CD4-positive, alpha-beta T cell treated with Interleukin-10 for 1 hour (primary cell): ENCODE results near the gene ARHGEF16.

Source experiments
- DNase-seq: peaks from one replicate; pipeline ENCODE4 v3.0.0-alpha.2; 2020

Gene ARHGEF16

DNA sequence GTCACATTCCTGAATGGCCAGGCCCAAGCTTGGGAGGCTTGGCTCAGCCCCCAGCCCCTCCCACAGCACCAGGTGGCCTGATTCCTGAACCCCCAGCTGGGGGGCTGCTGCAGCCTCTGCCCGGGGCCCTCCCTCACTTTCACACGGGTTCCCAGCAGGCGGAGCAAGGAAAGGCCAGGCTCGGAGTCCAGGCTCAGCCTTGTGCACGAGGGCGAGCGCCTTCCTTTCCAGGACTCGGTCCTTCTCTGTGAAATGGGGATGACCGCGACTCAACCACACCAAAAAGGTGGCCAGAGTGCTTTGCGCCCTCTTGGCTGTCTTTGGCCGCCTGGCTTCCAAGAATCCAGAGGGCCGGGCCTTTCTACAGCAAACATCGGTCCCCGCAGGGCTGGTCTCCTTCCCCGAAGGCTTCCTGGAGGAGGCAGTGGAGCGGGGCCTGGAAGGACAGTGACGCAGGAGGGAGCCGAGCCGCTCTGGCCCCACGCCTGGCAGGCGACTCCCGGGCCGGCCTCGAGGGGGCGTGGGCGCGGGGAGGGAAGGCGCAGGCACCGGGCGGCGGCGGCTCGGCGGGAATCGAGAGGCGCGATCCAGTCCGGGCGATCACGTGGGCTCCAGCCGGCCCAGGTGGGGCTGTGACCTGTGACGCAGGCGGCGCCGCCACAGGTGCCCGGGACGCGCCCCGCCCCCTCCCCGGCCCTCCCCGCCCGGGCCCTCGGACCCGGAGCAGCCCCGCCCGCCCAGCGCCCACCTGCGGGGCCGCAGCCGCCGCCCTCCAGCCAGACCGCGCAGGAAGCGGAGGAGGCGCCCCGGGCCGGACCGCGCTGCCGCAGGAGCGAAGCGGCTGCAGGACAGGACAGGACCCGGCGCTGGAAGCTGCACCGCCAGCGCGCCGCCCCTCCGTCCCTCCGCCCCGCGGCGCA is at the start of gene ARHGEF16:
Gene ARHGEF16, plus strand, starts transcription at position 775 of the 920 bp plus-strand sequence. CDS start 8,420 bp downstream, outside the sequence.
- DNase-seq: peak; percentile 38

DNA sequence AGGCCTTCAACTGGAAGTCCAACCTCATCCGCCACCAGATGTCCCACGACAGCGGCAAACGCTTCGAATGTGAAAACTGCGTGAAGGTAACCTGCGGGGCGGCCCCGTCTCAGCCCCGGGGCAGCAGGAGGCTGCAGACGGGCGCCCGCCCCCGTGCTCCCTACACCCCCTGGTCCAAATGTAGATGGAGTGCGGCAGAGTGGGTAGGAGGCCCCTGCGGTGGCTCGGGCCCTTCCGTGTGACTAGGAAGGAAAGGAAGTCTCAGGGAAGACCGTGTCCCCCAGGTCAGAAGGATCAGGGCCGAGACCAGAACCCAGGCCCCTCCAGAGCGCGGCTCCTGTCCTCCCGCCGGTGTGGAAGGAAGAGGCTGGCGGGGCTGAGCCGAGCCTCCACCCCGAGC is 49.7 kb upstream of the ARHGEF16 start:
- no peak for DNase-seq

DNA sequence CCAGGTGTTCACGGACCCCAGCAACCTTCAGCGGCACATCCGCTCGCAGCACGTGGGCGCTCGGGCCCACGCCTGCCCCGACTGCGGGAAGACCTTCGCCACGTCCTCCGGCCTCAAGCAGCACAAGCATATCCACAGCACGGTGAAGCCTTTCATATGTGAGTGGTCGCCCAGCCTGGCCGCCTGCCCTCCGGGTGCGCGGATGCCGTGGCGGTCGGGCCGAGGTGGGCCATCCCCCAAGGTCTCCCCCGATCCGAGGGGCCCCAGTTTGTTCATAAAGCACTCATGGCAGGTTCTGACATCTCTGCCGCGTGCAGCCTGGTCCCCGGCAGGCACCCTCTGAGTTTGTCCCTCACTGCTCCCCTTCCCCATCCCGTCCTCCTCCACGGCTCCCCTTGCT is 49.0 kb upstream of the ARHGEF16 start:
- no peak for DNase-seq

DNA sequence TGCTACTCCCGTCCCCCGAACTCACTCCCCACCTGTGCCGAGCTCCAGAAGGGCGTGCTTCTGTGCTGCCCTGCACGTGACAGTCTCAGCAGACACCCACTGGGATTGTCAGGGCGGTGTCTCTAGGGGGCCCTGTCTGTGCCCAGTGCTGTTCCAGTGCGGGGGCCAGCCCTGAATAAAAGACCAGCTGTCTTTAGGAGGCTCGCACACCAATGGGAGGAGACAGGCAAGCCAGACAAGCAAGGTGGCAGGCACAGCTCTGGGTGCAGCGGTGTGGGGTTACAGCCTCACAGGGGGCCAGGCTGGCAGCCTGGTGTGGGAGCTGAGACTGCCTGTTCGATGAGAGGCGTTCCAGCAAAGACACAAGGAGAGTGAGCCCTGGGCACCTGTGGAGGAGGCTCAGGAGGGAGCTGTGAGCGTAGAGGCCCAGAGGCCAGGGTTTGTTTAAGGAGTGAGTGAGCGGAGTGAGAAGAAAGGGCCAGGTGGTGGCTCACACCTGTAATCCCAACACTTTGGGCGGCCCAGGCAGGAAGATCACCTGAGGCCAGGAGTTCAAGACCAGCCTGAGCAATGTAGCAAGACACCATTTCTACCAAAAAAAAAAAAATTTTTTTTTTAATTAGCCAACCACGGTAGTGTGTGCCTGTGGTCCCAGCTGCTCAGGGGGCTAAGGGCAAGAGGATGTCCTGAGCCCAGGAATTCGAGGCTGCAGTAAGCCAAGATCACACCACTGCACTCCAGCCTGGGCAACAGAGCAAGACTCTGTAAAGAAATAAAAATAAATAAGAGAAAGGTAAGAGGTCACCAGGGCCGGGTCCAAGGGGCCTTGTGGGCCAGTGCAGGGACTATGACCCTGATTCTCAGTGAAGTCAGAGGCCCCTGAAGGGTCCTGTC is 48.2 kb upstream of the ARHGEF16 start:
- no peak for DNase-seq

DNA sequence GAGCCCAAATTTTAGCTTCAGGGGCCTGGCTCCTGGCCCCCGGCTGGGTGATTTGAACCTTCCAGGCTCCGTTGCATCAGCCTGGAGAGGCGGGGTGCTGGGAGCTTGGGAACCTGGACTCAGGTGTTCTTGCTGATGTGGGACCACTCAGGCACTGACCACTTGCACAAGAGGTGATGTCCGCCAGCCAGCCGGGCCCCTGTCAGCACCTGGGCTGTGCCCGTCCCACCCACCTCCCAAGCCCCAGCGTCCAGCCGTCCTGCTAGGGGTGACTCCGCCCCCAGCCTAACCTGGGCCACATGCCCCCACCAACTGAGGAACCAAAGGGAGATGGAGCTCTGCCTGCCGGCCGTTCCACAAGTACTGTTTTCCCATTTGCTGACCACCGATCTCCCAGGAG is 47.4 kb upstream of the ARHGEF16 start:
- DNase-seq: no peak

DNA sequence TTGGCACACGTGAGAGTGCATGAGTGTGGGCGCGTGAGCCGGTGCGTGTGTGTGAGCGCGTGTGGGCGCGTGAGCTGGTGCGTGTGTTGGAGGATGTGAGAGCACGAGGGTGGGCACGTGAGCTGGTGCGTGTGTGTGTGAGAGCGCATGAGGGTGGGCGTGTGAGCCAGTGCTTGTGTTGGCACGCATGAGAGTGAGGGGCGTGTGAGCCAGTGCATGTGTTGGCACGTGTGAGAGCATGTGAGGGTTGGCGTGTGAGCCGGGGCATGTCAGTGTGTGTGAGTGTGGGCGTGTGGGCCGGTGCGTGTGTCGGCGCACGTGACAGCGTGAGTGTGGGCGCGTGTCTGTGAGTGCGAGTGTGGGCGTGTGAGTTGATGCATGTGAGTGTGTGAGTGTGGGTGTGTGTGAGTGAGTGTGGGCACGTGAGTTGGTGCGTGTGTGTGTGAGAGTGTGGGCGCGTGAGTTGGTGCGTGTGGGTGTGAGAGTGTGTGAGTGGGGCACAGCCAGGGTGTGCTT is 45.7 kb upstream of the ARHGEF16 start:
- no peak for DNase-seq

DNA sequence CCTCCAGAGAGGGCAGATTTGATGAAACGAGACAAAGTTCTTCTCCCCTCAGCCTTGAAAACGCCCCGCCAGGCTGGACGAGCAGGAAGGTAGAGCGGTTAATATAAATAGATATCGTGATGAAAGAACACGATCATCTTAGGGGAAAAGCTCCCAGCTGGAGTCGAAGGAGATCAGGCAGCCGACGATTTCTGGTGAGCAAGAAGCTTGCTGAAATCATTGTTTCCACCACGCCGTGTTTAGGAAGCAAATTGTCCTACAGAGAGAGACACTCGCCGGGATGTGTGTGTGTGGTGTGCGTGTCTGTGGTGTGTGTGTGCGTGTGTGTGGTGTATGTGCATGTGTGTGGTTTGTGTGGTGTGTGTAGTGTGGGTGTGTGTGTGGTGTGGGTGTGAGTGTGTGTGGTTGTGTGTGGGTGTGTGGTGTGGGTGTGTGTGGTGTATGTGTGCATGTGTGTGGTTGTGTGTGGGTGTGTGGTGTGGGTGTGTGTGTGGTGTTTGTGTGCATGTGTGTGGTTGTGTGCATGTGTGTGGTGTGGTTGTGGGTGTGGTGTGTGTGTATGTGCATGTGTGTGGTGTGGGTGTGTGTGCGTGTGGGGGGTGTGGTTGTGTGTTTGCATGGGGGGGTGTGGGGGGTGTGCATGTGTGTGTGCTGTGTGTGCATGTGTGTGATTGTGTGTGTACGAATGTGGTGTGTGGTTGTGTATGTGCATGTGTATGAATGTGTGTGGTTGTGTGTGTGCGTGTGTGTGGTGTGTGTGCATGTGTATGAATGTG is 44.9 kb upstream of the ARHGEF16 start:
- DNase-seq: no peak

DNA sequence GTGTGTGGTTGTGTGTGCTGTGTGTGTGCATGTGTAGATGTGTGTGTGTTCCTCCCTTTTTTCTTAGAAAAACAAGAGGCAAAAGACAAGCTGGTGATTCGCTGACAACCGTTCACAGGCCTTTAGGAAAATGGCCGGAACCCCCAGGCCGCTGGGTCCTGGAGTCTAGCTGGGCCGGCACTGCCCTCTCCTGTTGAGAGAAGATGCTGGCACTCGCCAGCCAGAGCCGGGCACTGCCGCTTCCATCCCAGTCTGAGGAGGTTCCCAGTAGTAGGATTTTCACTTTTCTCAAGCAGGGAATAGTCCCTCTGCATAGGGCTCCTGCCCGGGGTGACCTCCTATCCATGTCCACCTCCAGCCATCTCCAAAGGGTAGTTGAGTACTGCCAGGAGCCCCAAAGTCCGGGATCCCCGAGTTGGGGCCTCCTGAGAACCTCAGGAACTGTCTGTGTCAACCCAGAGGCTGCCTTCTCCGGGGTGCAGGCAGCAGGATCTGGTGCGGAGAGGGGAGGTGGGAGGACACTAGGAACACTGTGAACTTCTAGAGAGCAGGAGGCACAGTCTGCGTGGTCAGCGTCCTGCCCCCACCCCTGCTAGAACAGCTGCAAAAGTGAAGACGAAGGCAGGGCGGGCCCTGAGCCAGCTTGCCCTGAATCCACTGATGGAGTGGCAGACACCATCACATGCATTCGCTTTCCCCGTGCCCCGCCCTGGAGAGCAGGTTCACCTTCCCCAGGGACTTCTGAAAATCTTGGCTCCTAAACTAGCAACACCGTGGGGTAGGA is 44.1 kb upstream of the ARHGEF16 start:
- DNase-seq: no peak

DNA sequence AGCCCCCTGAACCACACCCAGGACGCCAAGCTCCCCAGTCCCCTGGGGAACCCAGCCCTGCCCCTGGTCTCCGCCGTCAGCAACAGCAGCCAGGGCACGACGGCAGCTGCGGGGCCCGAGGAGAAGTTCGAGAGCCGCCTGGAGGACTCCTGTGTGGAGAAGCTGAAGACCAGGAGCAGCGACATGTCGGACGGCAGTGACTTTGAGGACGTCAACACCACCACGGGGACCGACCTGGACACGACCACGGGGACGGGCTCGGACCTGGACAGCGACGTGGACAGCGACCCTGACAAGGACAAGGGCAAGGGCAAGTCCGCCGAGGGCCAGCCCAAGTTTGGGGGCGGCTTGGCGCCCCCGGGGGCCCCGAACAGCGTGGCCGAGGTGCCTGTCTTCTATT is 42.7 kb upstream of the ARHGEF16 start:
- no peak for DNase-seq

DNA sequence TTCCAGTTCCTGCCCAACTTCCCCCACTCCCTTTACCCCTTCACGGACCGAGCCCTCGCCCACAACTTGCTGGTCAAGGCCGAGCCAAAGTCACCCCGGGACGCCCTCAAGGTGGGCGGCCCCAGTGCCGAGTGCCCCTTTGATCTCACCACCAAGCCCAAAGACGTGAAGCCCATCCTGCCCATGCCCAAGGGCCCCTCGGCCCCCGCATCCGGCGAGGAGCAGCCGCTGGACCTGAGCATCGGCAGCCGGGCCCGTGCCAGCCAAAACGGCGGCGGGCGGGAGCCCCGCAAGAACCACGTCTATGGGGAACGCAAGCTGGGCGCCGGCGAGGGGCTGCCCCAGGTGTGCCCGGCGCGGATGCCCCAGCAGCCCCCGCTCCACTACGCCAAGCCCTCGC is 42.1 kb upstream of the ARHGEF16 start:
- DNase-seq: no peak

DNA sequence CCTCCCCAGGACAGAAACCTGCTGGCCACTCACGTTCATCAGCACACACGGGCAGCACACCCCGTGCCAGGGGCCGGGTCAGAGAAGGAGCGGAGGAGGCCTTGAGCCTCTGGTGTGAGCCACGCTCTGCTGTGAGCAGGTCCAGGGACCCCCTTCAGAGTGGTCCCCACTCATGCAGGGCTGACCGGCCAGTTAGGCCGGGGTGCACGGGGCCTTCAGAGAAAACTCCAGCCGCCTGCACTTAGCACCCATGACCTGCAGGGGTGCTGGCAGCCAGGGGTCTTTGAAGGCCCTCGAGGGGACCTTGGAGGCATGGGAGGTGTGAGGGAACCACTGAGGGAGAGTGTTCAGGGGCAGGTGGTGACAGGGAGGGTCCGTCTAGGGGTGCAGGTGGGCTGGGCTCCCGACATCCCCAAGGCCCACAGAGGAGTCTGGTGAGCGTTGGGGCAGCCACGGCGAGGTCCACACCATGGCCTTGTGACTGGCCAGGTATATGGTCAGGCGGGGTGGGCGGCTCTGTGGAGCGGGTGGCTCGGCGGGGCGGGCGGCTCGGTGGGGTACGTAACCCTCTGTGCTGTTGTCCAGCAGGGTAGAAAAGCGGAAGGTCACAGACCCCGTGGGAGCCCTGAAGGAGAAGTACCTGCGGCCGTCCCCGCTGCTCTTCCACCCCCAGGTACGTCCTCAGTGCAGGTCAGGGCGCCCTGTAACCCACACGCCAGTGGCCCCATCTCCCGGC is 40.3 kb upstream of the ARHGEF16 start:
- DNase-seq: no peak

DNA sequence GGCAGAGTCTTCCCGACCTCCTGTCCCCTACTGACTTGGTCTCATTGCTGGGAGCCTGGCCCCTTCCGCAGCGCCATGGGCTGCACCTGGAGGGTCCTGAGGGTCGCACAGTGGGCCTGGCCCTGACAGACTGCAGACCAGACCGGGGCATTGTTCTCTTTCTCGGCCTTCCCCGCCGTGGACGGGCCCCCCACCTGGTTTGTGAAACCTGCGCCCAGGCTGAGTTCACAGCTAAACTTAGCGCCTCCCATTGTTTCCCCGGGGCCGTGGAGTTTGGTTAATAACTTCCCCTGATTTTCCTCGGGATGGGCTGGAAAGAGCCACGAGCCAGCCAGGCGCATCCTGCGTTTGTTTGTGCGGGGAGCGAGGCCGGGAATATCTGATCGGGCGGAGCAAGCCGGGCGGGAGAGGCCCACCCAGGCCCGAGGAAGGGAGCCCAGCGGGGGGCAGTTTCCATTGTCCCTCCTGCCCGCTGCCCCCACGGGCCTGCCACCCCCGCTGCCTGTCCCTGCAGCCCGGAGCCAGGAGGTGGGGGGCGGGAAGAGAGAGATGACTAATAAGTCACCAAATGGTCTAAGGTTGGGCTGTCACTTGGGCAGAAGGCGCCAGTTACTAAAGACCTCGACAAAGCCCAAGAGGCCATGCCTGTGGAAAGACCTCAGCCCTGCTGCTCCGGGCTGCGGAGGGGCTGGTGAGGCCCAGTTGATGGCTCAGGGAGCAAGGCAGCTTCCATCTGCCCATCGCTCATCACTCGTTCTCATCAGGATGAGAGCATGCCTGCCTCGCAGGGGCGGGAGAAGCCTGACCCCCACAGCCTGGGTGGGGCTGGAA is 39.0 kb upstream of the ARHGEF16 start:
- DNase-seq: no peak

DNA sequence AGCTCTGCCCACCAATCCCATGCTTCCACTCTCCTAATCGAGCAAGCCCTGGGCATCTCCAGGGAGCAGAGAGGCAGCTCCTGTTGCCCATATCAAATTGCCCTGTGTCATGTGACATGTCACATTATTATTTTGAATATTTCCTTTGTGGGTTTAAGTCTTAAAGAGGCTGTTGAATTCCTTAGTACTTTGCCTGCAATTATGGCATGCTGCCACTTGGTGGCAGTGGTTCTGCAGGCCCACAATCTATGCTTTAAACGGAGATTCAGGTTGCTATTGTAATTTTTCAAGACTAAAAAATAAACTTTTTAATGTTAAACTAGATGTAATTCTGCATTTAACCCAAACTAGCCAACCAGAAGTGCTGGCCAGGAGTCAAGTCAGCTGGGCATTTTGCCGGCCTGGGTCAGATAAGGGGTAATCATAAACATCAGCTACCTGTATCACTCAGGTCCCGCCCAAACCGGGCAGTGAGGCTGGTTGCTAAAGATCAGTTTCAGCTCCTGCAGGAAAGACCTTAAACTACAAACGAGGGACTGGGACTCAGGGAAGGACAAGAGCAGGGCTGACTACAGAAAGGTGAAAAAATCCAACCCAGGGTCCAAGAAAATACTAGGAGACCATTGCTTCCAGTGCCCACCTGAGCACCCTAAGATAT is 37.3 kb upstream of the ARHGEF16 start:
- no peak for DNase-seq

DNA sequence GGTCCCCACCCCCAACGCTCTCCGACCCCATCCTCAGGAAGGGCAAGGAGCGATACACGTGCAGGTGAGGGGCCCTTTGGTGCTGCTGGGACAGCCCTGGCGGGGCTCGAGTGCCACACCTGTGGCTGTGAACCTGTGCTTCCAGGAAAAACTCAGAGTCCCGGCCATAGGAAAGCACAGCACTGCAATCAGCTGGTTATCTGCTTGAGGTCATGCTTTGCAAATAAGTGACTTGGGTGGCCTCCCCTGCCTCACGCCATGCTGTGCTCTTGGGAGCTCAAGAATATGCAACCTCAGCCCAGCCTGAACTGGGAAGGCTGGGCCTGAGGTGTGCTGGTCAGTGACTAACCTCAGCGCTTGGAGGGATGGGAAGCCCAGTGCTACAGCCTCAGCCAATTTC is 36.5 kb upstream of the ARHGEF16 start:
- no peak for DNase-seq

DNA sequence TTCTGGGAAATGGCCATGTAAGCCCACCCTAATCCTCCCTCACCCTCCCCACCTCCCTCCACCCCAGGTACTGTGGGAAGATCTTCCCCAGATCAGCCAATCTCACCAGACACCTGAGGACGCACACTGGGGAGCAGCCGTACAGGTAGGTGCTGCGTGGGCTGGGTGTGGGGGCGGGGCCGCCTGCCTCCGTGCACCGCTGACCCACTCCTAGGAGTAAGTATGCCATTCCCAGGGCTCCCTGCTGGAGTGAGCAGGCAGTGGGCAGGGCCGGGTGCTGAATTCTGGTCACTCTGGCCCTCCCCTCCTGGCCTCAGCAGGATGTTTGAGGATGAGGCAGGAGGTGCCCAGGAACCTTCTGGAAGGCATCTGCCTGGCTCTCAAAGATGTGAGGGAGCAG is 35.9 kb upstream of the ARHGEF16 start:
- no peak for DNase-seq

DNA sequence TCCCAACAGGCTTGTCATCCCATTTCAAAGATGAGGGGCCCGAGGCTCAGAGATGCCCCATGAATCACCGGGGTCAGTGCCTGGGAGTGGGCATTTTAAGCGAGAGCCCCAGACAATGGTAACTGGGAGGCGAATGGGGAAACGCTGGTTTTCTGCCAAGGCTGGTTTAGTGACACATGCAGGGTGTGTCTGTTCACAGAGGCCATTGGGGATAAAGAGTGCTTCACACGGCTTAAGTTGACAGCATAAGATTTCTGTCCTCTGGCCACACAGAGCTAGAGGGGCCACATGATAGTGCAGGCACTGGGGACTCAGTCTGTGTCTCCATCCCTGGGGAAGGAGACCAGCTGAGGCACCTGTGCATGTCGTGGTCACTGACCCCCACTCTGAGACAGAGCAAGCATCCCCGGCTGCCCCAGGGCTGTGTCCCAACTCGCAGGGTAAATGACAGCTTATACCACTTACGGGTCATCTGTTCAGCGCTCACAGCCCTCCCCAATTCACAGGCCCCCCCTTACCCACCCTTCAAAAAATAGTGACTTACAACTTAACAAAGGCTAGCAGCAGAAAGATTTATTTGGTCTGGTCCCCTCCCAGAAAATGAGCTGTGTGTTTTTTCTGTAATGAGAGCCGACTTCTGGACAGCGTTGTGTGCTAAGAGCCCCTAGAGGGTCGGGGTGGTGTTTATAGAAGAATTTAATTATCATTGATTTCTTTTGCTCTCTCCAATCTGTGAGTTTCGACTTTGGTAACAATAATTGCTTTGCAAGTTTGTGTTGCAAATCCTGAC is 34.9 kb upstream of the ARHGEF16 start:
- no peak for DNase-seq

DNA sequence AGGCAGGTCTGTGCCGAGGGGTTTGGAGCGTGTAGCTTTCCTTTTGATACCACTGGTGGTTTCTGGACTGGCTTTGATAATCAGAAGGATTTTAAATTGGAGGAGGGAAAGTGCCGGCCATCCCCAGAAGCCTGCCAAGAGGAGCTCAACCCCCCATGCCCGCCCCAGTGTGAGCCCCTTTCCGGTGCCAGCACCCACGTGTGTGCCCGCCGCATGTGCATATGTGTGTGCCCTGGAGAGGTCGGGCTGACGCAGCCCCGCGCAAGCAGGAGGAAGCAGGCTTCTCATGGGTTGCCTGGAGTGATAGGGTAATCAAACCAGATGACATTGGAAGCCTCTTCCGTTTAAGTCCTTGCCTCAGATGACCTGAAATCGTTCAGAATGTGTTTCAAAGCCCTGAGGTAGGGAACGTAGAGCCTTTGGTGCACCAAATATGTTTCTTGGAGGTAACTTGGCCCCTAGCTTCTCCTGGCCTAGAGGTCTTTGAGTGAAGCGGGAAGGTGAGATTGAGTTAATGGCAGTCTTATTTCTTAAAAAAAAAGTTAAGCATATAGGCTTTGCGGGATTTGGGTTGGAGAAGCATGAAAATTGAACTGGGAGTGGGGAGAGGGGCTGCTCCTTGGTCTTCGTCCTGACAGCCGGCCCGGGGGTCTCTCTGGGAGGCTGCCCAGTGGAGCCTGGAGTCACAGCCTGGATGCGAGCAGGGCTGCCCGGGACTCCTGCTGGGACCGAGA is 34.1 kb upstream of the ARHGEF16 start:
- no peak for DNase-seq

DNA sequence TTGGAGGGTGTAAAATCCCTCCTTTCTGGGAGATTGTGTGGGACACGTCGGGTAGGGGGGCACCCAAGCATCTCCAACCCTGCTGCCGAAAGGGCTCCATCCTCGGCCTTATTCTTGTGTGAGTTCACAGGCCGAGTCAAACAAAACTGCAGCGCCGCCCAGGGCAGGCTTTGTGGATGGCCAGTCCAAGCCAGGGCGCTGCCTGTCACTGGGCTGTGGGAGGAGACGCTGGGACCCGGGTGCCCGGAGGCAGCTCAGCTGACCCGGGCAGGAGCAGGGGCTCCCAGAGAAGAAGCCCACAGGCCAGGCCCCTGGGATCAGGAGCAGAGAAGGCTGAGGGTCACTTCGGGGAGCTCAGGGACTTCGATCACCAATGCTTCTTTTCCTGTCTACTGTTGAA is 31.8 kb upstream of the ARHGEF16 start:
- no peak for DNase-seq
